Astrocyte (in vitro differentiated cells and primary cell): ENCODE results near the gene THY1. TPM values are rescaled to one million over a fixed set of nuclear protein-coding genes. Genes with fewer than 3 reads are reported as not detected.
A peak's percentile ranks its signal among the peaks of the same experiment; 100 is the strongest.

Experiments used
- DNase-seq: peaks from one replicate; pipeline ENCODE4 v3.0.0-alpha.2; 2010; ENCODE audit warnings: low read depth
- FAIRE-seq: peaks from 2 replicates; lab custom pipeline; 2011; peaks lifted over from hg19 to GRCh38; lab: Jason Lieb, UNC
- H2AFZ ChIP-seq: 2 replicates; pipeline ENCODE4 v1.6.0; 2012; ENCODE audit warnings: low read depth, low read length, inconsistent platforms
- H3K27ac ChIP-seq: 2 replicates; pipeline ENCODE4 v1.5.1; 2011; ENCODE audit warnings: low read depth, low read length, inconsistent platforms
- H3K27me3 ChIP-seq: 2 replicates; pipeline ENCODE4 v1.6.0; 2011; ENCODE audit warnings: low read length, inconsistent platforms; ENCODE audit not compliant: insufficient read depth
- H3K36me3 ChIP-seq: 2 replicates; pipeline ENCODE4 v1.5.1; 2011; ENCODE audit warnings: low read length, inconsistent platforms; ENCODE audit not compliant: insufficient read depth
- H3K4me1 ChIP-seq: 2 replicates; pipeline ENCODE4 v1.5.1; 2011; ENCODE audit warnings: low read length, inconsistent platforms; ENCODE audit not compliant: insufficient read depth
- H3K4me2 ChIP-seq: 2 replicates; pipeline ENCODE4 v1.6.0; 2012; ENCODE audit warnings: low read length, inconsistent platforms
- H3K4me3 ChIP-seq: 2 replicates; pipeline ENCODE4 v1.5.1; 2011; ENCODE audit warnings: low read depth, mild to moderate bottlenecking, low read length, inconsistent platforms; ENCODE audit not compliant: insufficient read depth
- H3K79me2 ChIP-seq: 2 replicates; pipeline ENCODE4 v1.6.0; 2012; ENCODE audit warnings: mild to moderate bottlenecking, low read length, inconsistent platforms; ENCODE audit not compliant: insufficient read depth
- H3K9ac ChIP-seq: 2 replicates; pipeline ENCODE4 v1.6.0; 2012; ENCODE audit warnings: mild to moderate bottlenecking, low read length, inconsistent platforms
- H3K9me3 ChIP-seq: 2 replicates; pipeline ENCODE4 v1.5.1; 2012; ENCODE audit warnings: low read depth, mild to moderate bottlenecking, low read length, inconsistent platforms; ENCODE audit not compliant: insufficient read depth
- H4K20me1 ChIP-seq: 2 replicates; pipeline ENCODE4 v1.6.0; 2012; ENCODE audit warnings: low read length, inconsistent platforms; ENCODE audit not compliant: insufficient read depth
- H3K27ac Mint-ChIP-seq: one replicate; pipeline ENCODE4 v1.8.0; 2021; ENCODE audit warnings: mild to moderate bottlenecking, mixed read lengths; ENCODE audit not compliant: unreplicated experiment
- H3K27me3 Mint-ChIP-seq: one replicate; pipeline ENCODE4 v1.8.0; 2021; ENCODE audit warnings: low read depth, mixed read lengths; ENCODE audit not compliant: unreplicated experiment
- H3K36me3 Mint-ChIP-seq: one replicate; pipeline ENCODE4 v1.8.0; 2021; ENCODE audit warnings: low read depth, mixed read lengths; ENCODE audit not compliant: unreplicated experiment
- H3K4me1 Mint-ChIP-seq: one replicate; pipeline ENCODE4 v1.8.0; 2021; ENCODE audit warnings: low read depth, mixed read lengths; ENCODE audit not compliant: unreplicated experiment
- H3K4me3 Mint-ChIP-seq: one replicate; pipeline ENCODE4 v1.8.0; 2021; ENCODE audit warnings: mild to moderate bottlenecking, moderate library complexity, mixed read lengths; ENCODE audit not compliant: unreplicated experiment
- H3K9me3 Mint-ChIP-seq: one replicate; pipeline ENCODE4 v1.8.0; 2021; ENCODE audit warnings: mild to moderate bottlenecking, mixed read lengths; ENCODE audit not compliant: unreplicated experiment
- CTCF ChIP-seq: IDR thresholded peaks from 2 replicates; pipeline ENCODE4 v1.5.1; 2011; ENCODE audit warnings: low read depth, mild to moderate bottlenecking, inconsistent platforms, low read length, moderate library complexity; ENCODE audit not compliant: insufficient read depth
- EZH2 ChIP-seq: IDR thresholded peaks from 2 replicates; pipeline ENCODE4 v1.6.1; 2012; ENCODE audit warnings: mild to moderate bottlenecking, low read length, inconsistent platforms; ENCODE audit not compliant: insufficient read depth
- total RNA-seq: library from RNA; stranded (reverse); gene quantifications from 2 replicates; pipeline ENCODE4 v1.2.1, GENCODE V29; 2021

Gene THY1
- total RNA-seq, 1 donor from 2014 or later: 104 TPM

DNA sequence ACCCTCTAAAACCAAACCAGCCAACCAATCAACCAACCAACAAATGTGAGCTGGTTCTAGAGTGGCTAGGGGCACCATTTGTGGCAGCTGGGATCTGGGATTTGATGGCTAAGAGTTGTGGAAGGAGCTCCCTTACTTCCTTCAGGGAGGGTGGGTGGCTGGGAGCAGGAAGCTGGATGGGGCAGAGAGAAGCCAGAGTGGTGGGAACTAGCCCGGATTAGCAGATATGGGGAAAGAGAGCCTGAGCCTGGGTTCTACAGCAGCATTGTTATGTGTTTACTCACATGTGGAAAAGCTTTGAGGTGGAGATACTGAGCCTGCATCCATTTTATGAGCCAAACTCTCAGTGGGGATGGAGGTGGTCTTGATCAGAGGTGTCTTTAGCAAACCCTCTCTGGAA, 30.9 kb upstream of the THY1 start:
- FAIRE-seq (no peak), DNase-seq (no peak)
- no peak overlapping the region for H2AFZ ChIP-seq
- Mint-ChIP-seq H3K36me3 (no peaks in the 10 kb centered on the region), H3K4me3 (no peak overlapping the region), H3K27me3 (peaks cover 3% of the 10 kb centered on the region), H3K4me1 (no peaks in the 10 kb centered on the region), H3K9me3 (no peaks in the 10 kb centered on the region), H3K27ac (no peak overlapping the region)
- H3K4me1 ChIP-seq: peaks cover 3% of the 10 kb centered on the region
- no peaks in the 10 kb centered on the region for H3K9me3 ChIP-seq
- TF ChIP-seq EZH2 (no peak), CTCF (no peak)
- no peak overlapping the region for H3K4me3 ChIP-seq
- H3K4me2 ChIP-seq: no peak overlapping the region
- no peaks in the 10 kb centered on the region for H3K79me2 ChIP-seq
- H3K9ac ChIP-seq: no peak overlapping the region
- no peak overlapping the region for H3K27ac ChIP-seq
- no peaks in the 10 kb centered on the region for H3K36me3 ChIP-seq
- no peaks in the 10 kb centered on the region for H3K27me3 ChIP-seq
- H4K20me1 ChIP-seq: no peaks in the 10 kb centered on the region

- Mint-ChIP-seq H3K36me3 (no peaks in the 10 kb centered on the region), H3K4me1 (peaks cover 5% of the 10 kb centered on the region), H3K9me3 (no peaks in the 10 kb centered on the region), H3K27ac (peak overlapping the region; percentile 6), H3K27me3 (peaks cover 3% of the 10 kb centered on the region), H3K4me3 (no peak overlapping the region)
- FAIRE-seq: no peak
- Histone ChIP-seq H3K27me3 (no peaks in the 10 kb centered on the region), H3K27ac (no peak overlapping the region), H3K9ac (no peak overlapping the region), H3K4me3 (no peak overlapping the region), H3K9me3 (no peaks in the 10 kb centered on the region), H2AFZ (peak overlapping the region; percentile 55), H3K36me3 (no peaks in the 10 kb centered on the region), H4K20me1 (no peaks in the 10 kb centered on the region), H3K4me1 (peaks cover 3% of the 10 kb centered on the region), H3K4me2 (no peak overlapping the region), H3K79me2 (no peaks in the 10 kb centered on the region)
- DNase-seq: no peak
- TF ChIP-seq EZH2 (no peak), CTCF (no peak)
These were observed 27.8 kb upstream of the THY1 start for GRCh38 chr11:119450590-119451326.

- Histone ChIP-seq H3K27ac (no peak overlapping the region), H3K4me2 (no peak overlapping the region), H3K4me1 (peaks cover 3% of the 10 kb centered on the region), H3K9me3 (no peaks in the 10 kb centered on the region), H3K27me3 (no peaks in the 10 kb centered on the region), H3K4me3 (no peak overlapping the region), H3K9ac (no peak overlapping the region), H3K79me2 (no peaks in the 10 kb centered on the region), H2AFZ (no peak overlapping the region), H3K36me3 (no peaks in the 10 kb centered on the region), H4K20me1 (no peaks in the 10 kb centered on the region)
- FAIRE-seq: no peak
- Mint-ChIP-seq H3K4me1 (peaks cover 5% of the 10 kb centered on the region), H3K36me3 (no peaks in the 10 kb centered on the region), H3K27me3 (peaks cover 4% of the 10 kb centered on the region), H3K4me3 (no peak overlapping the region), H3K9me3 (no peaks in the 10 kb centered on the region), H3K27ac (no peak overlapping the region)
- no peak for DNase-seq
- TF ChIP-seq CTCF: no peak
- TF ChIP-seq EZH2: no peak
These were observed 26.5 kb upstream of the THY1 start for GRCh38 chr11:119449498-119449897.
